ENCODE data around the gene TEAD1. TPM values are rescaled to one million over a fixed set of nuclear protein-coding genes. Genes with fewer than 3 reads are reported as not detected.

Gene TEAD1
- total RNA-seq, 6 experiments from 2014 or later = 28.3 to 41.5 (median 32.2) TPM

DNA sequence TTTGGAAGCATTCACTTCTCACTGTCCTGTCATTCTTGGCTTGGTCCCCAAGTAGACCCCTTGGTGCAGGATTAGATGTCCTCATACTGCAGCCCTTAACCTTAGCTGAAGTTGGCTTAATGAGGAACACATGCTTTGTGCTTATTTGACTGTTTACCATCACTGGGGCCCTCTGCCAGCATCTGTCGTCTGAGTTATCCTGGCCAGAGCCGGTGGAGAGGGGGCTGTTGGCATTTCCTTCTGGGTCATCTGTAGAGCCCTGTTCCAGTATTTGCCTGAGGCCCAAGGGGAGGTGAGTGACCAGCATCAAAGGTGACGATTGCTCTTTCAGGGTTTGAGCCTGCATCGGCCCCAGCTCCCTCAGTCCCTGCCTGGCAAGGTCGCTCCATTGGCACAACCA is 208.4 kb downstream of the TEAD1 start:
- intact Hi-C loops (cut with DNase I) = loop anchor here in 1 of 2 donors (10.0 kb wide), 1 partner anchor 168 kb away; no protein-coding TSS in a partner anchor
- DNase-seq (no peak), ATAC-seq (no peak)
- Histone ChIP-seq H3K4me1 (no peaks in the 10 kb centered on the region), H3K36me3 (peaks cover 0 to 12% (median 6%) of the 10 kb centered on the region in 4 donors), H3K27me3 (no peaks in the 10 kb centered on the region), H3K27ac (no peak overlapping the region), H3K4me3 (no peak overlapping the region), H3K9me3 (no peaks in the 10 kb centered on the region)
- no peak for TF ChIP-seq POLR2A (IDR thresholded peaks at IDR 0.05)
- TF ChIP-seq, protein P1, sequence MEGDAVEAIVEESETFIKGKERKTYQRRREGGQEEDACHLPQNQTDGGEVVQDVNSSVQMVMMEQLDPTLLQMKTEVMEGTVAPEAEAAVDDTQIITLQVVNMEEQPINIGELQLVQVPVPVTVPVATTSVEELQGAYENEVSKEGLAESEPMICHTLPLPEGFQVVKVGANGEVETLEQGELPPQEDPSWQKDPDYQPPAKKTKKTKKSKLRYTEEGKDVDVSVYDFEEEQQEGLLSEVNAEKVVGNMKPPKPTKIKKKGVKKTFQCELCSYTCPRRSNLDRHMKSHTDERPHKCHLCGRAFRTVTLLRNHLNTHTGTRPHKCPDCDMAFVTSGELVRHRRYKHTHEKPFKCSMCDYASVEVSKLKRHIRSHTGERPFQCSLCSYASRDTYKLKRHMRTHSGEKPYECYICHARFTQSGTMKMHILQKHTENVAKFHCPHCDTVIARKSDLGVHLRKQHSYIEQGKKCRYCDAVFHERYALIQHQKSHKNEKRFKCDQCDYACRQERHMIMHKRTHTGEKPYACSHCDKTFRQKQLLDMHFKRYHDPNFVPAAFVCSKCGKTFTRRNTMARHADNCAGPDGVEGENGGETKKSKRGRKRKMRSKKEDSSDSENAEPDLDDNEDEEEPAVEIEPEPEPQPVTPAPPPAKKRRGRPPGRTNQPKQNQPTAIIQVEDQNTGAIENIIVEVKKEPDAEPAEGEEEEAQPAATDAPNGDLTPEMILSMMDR (IDR thresholded peaks at IDR 0.05) = no peak
- WGBS (ENCODE audit: insufficient coverage, low coverage, low lambda C conversion rate, missing lambda C conversion rate) = 33% methylated on average over 1 of the region's 5 CpGs

DNA sequence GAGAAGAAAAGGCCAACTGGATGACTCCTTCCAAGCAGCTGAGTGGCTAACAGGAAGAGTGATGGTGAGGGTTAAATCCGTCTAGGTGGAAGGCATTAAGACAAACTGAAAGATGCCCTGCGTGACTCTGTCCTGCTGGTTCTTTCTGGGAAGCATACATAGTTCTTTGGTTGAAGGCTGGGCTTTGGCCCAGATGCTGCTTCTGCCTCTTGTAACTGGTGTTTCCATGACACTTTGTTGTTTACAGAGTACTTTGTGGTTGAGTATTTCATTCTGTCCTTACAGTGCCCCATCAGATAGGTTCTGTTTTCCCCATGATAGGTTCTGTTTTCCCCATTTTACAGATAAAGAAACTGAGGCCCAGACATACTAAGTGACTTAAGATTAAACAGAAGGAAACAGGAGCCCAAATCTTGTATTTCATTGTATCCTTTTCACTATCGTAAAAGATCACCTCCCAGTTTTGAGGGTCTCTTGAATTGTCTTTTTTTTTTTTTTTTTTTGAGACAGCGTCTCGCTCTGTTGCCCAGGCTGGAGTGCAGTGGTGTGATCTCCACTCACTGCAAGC is 210.6 kb downstream of the TEAD1 start:
- ATAC-seq (no peak), DNase-seq (no peak)
- Histone ChIP-seq H3K9me3 (no peaks in the 10 kb centered on the region), H3K4me1 (peaks cover 0 to 5% (median 0%) of the 10 kb centered on the region in 4 donors), H3K27ac (no peak overlapping the region), H3K4me3 (no peak overlapping the region), H3K36me3 (peaks cover 0 to 12% (median 6%) of the 10 kb centered on the region in 4 donors), H3K27me3 (no peaks in the 10 kb centered on the region)
- WGBS (ENCODE audit: insufficient coverage, low coverage, low lambda C conversion rate, missing lambda C conversion rate) = 93% methylated on average over 3 of the region's 5 CpGs
- TF ChIP-seq, protein P1 (IDR thresholded peaks at IDR 0.05) = no peak
- TF ChIP-seq POLR2A (IDR thresholded peaks at IDR 0.05) = no peak
- intact Hi-C loops (cut with DNase I) = loop anchor here in 1 of 2 donors (10.0 kb wide), 1 partner anchor 170 kb away; no protein-coding TSS in a partner anchor

DNA sequence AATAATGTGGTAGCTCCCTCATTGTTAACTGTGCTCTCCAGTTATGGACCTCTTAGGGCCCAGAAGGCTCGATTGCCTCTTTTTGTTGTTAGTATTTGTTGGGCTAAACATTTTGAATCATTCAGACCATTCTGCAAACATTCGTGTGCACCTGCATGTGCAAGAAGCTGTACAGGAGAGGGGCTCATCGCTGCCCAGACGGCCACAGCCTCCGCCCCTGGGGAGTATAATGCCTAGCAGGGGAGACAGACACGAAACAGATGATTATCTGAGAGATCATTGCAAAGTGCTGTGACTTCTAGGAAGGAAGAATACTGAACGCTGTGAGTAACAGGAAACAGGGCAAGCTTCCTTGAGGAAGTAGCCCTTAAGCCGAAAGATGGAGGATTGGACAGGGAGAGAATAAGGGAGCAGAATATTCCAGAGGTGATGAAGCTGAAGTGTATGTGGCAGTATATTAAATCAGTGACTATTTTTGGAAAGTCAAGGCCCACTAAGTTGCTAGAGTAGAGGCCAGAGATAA is 211.6 kb downstream of the TEAD1 start:
- 77% methylated on average over 8 of the region's 8 CpGs for WGBS (ENCODE audit: insufficient coverage, low coverage, low lambda C conversion rate, missing lambda C conversion rate)
- Histone ChIP-seq H3K4me3 (no peak overlapping the region), H3K27me3 (no peaks in the 10 kb centered on the region), H3K9me3 (no peaks in the 10 kb centered on the region), H3K27ac (no peak overlapping the region), H3K36me3 (peaks cover 0 to 12% (median 6%) of the 10 kb centered on the region in 4 donors), H3K4me1 (peaks cover 0 to 5% (median 0%) of the 10 kb centered on the region in 4 donors)
- intact Hi-C loops (cut with DNase I) = loop anchor here in 1 of 2 donors (10.0 kb wide), 1 partner anchor 171 kb away; no protein-coding TSS in a partner anchor
- no peak for DNase-seq
- TF ChIP-seq, protein P1 (IDR thresholded peaks at IDR 0.05) = no peak
- no peak for TF ChIP-seq POLR2A (IDR thresholded peaks at IDR 0.05)
- no peak for ATAC-seq

DNA sequence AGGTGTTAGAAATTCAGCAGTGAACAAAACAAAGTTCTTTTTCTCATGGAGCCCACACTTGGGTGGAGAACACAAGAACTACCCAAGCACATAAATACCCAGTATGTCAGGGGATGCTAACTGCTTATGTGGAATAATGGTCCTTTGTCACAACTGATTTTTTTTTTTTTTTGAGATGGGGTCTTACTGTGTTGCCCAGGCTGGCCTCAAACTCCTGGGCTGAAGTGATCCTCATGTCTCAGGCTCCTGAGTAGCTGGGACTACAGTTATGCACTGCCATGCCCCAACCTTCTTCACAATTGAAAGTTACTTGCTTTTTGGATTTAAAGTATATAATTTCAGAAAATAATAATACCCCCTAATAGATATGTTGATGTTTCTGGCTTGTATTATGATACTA is 212.3 kb downstream of the TEAD1 start:
- Histone ChIP-seq H3K27me3 (no peaks in the 10 kb centered on the region), H3K27ac (no peak overlapping the region), H3K4me3 (no peak overlapping the region), H3K4me1 (peaks cover 0 to 5% (median 0%) of the 10 kb centered on the region in 4 donors), H3K9me3 (no peaks in the 10 kb centered on the region), H3K36me3 (peaks cover 0 to 12% (median 6%) of the 10 kb centered on the region in 4 donors)
- DNase-seq (no peak), ATAC-seq (no peak)
- no peak for TF ChIP-seq POLR2A (IDR thresholded peaks at IDR 0.05)
- TF ChIP-seq, protein P1 (IDR thresholded peaks at IDR 0.05) = no peak
- intact Hi-C loops (cut with DNase I) = loop anchor here in 1 of 2 donors (10.0 kb wide), 1 partner anchor 172 kb away; no protein-coding TSS in a partner anchor
